WTC11 (cell line): ENCODE data around the gene CDCA8. TPM values are rescaled to one million over a fixed set of nuclear protein-coding genes. Genes with fewer than 3 reads are reported as not detected.

Experiments used
- ATAC-seq: fragments of 200-7000 bp; cut with Tn5 transposase; 2 replicates; pipeline ENCODE4 v1.10.0; 2021; ENCODE audit warnings: mild to moderate bottlenecking, moderate library complexity
- CTCF ChIA-PET: fragments of 300-600 bp; sonication (Branson Sonifier 250); formaldehyde crosslinking; loops from one replicate; lab custom pipeline; 2021; ENCODE audit warnings: antibody characterized with exemption; lab: Charles Lee
- POLR2A ChIA-PET: fragments of 350-600 bp; sonication (Branson Sonifier 250); formaldehyde crosslinking; loops from one replicate; lab custom pipeline; 2021; ENCODE audit warnings: antibody characterized with exemption; lab: Charles Lee
- DNase-seq: peaks from one replicate; pipeline ENCODE4 v3.0.0; 2021; ENCODE audit warnings: low spot score
- H3K27ac Mint-ChIP-seq: 2 replicates; pipeline ENCODE4 v1.8.0; 2021; ENCODE audit warnings: mixed read lengths
- H3K27me3 Mint-ChIP-seq: 2 replicates; pipeline ENCODE4 v1.8.0; 2021; ENCODE audit warnings: low read depth, mild to moderate bottlenecking, moderate library complexity, mixed read lengths
- H3K36me3 Mint-ChIP-seq: 2 replicates; pipeline ENCODE4 v1.8.0; 2021; ENCODE audit warnings: mixed read lengths
- H3K4me1 Mint-ChIP-seq: 2 replicates; pipeline ENCODE4 v1.8.0; 2022; ENCODE audit warnings: mixed read lengths
- H3K4me3 Mint-ChIP-seq: 2 replicates; pipeline ENCODE4 v1.8.0; 2021; ENCODE audit warnings: mild to moderate bottlenecking, moderate library complexity, mixed read lengths
- H3K9me3 Mint-ChIP-seq: 2 replicates; pipeline ENCODE4 v1.8.0; 2021; ENCODE audit warnings: mixed read lengths
- ATF1 ChIP-seq: sonication (generic); formaldehyde crosslinking; IDR thresholded peaks from 2 replicates; pipeline ENCODE4 v1.8.1; 2023; ENCODE audit warnings: mild to moderate bottlenecking, moderate library complexity, missing genetic modification reagents
- ATF2 ChIP-seq: sonication (generic); formaldehyde crosslinking; IDR thresholded peaks from 2 replicates; pipeline ENCODE4 v1.8.1; 2022; ENCODE audit warnings: low read depth, missing genetic modification reagents, borderline replicate concordance
- ELF4 ChIP-seq: sonication (generic); formaldehyde crosslinking; IDR thresholded peaks from 2 replicates; pipeline ENCODE4 v1.8.1; 2022; ENCODE audit warnings: low read depth, mild to moderate bottlenecking, moderate library complexity, missing genetic modification reagents
- ETV6 ChIP-seq: sonication (generic); formaldehyde crosslinking; IDR thresholded peaks from 2 replicates; pipeline ENCODE4 v1.8.1; 2022; ENCODE audit warnings: mild to moderate bottlenecking, missing genetic modification reagents
- FOXJ3 ChIP-seq: sonication (generic); formaldehyde crosslinking; IDR thresholded peaks from 2 replicates; pipeline ENCODE4 v1.9.0; 2021; ENCODE audit warnings: missing genetic modification reagents, mild to moderate bottlenecking, borderline replicate concordance
- FOXK1 ChIP-seq: sonication (generic); formaldehyde crosslinking; IDR thresholded peaks from 2 replicates; pipeline ENCODE4 v1.8.0; 2022; ENCODE audit warnings: mild to moderate bottlenecking, moderate library complexity, missing genetic modification reagents
- FOXP4 ChIP-seq: sonication (generic); formaldehyde crosslinking; IDR thresholded peaks from 2 replicates; pipeline ENCODE4 v1.8.0; 2022; ENCODE audit warnings: mild to moderate bottlenecking, missing genetic modification reagents
- JAZF1 ChIP-seq: fragments of 250-450 bp; sonication (Bioruptor Pico); IDR thresholded peaks from 2 replicates; pipeline ENCODE4 v1.9.0; 2021; ENCODE audit warnings: moderate library complexity, mild to moderate bottlenecking, inconsistent platforms
- MLX ChIP-seq: sonication (generic); formaldehyde crosslinking; IDR thresholded peaks from 2 replicates; pipeline ENCODE4 v1.8.1; 2023; ENCODE audit warnings: mild to moderate bottlenecking, missing genetic modification reagents, moderate library complexity
- MXD4 ChIP-seq: fragments of 250-450 bp; sonication (Bioruptor Pico); IDR thresholded peaks from 2 replicates; pipeline ENCODE4 v1.8.0; 2021; ENCODE audit warnings: mild to moderate bottlenecking, moderate library complexity, borderline replicate concordance
- NFE2L1 ChIP-seq: sonication (generic); formaldehyde crosslinking; IDR thresholded peaks from 2 replicates; pipeline ENCODE4 v1.8.1; 2023; ENCODE audit warnings: missing genetic modification reagents
- OVOL2 ChIP-seq: fragments of 250-450 bp; sonication (Bioruptor Pico); IDR thresholded peaks from 2 replicates; pipeline ENCODE4 v1.9.0; 2021; ENCODE audit warnings: mild to moderate bottlenecking, borderline replicate concordance
- PRRX2 ChIP-seq: fragments of 250-450 bp; sonication (Bioruptor Pico); IDR thresholded peaks from 2 replicates; pipeline ENCODE4 v1.8.0; 2021; ENCODE audit warnings: mild to moderate bottlenecking
- RORB ChIP-seq: fragments of 250-450 bp; sonication (Bioruptor Pico); IDR thresholded peaks from 2 replicates; pipeline ENCODE4 v1.9.0; 2021; ENCODE audit warnings: mild to moderate bottlenecking
- SMAD3 ChIP-seq: sonication (generic); formaldehyde crosslinking; IDR thresholded peaks from 2 replicates; pipeline ENCODE4 v1.8.0; 2022; ENCODE audit warnings: missing genetic modification reagents, mild to moderate bottlenecking, borderline replicate concordance
- ZBTB21 ChIP-seq: sonication (generic); formaldehyde crosslinking; IDR thresholded peaks from 2 replicates; pipeline ENCODE4 v1.8.1; 2023; ENCODE audit warnings: mild to moderate bottlenecking, missing genetic modification reagents, borderline replicate concordance
- ZNF121 ChIP-seq: sonication (generic); formaldehyde crosslinking; IDR thresholded peaks from 2 replicates; pipeline ENCODE4 v1.8.0; 2023; ENCODE audit warnings: missing genetic modification reagents
- ZNF138 ChIP-seq: sonication (generic); formaldehyde crosslinking; conservative IDR thresholded peaks from 2 replicates; pipeline ENCODE4 v1.8.1; 2022; ENCODE audit warnings: mild to moderate bottlenecking, moderate library complexity, missing genetic modification reagents
- ZNF263 ChIP-seq: sonication (generic); formaldehyde crosslinking; IDR thresholded peaks from 2 replicates; pipeline ENCODE4 v1.8.1; 2022; ENCODE audit warnings: low read depth, mild to moderate bottlenecking, moderate library complexity, missing genetic modification reagents
- ZNF281 ChIP-seq: sonication (generic); formaldehyde crosslinking; IDR thresholded peaks from 2 replicates; pipeline ENCODE4 v1.8.0; 2023; ENCODE audit warnings: mild to moderate bottlenecking, missing genetic modification reagents
- ZNF416 ChIP-seq: fragments of 250-450 bp; sonication (Bioruptor Pico); IDR thresholded peaks from 2 replicates; pipeline ENCODE4 v1.9.0; 2021; ENCODE audit warnings: mild to moderate bottlenecking, inconsistent platforms
- ZNF423 ChIP-seq: fragments of 250-450 bp; sonication (Bioruptor Pico); IDR thresholded peaks from 2 replicates; pipeline ENCODE4 v2.1.2; 2022; ENCODE audit warnings: mild to moderate bottlenecking, moderate library complexity
- total RNA-seq: library from RNA; stranded (reverse); gene quantifications from 3 replicates; pipeline ENCODE4 v1.2.3, GENCODE V29; 2021

Gene CDCA8
- total RNA-seq, 1 experiment from 2014 or later = 47.7 TPM

GRCh38 chr1:37697737-37698136, 5.4 kb downstream of the CDCA8 start:
- POLR2A ChIA-PET = no interaction called here
- no peaks in the 10 kb centered on the region for H3K27me3 Mint-ChIP-seq
- no peaks in the 10 kb centered on the region for H3K9me3 Mint-ChIP-seq
- H3K36me3 Mint-ChIP-seq = peaks cover 68% of the 10 kb centered on the region
- no peak overlapping the region for H3K4me3 Mint-ChIP-seq
- TF ChIP-seq ZNF281 (no peak), FOXJ3 (CRISPR knock-in tag) (no peak), ZNF423 (CRISPR knock-in tag) (no peak), ZNF263 (CRISPR knock-in tag) (no peak), ATF2 (CRISPR knock-in tag) (no peak), ZBTB21 (CRISPR knock-in tag) (no peak), RORB (CRISPR knock-in tag) (no peak), NFE2L1 (CRISPR knock-in tag) (no peak), PRRX2 (no peak), ZNF416 (no peak)
- TF ChIP-seq, all 79 proteins: peak for 0
- H3K4me1 Mint-ChIP-seq = no peaks in the 10 kb centered on the region
- no peak for ATAC-seq
- CTCF ChIA-PET = no interaction called here
- no peak for DNase-seq
- H3K27ac Mint-ChIP-seq = no peak overlapping the region

GRCh38 chr1:37699147-37699546, 6.8 kb downstream of the CDCA8 start:
- no peak for TF ChIP-seq FOXP4 (CRISPR knock-in tag)
- TF ChIP-seq ELF4 = no peak
- TF ChIP-seq JAZF1 (CRISPR knock-in tag) = no peak
- TF ChIP-seq ZNF138 (CRISPR knock-in tag) = no peak
- TF ChIP-seq FOXJ3 (CRISPR knock-in tag) = no peak
- no peak for TF ChIP-seq FOXK1 (CRISPR knock-in tag)
- no peak for TF ChIP-seq ATF1 (CRISPR knock-in tag)
- no peak for TF ChIP-seq ATF2 (CRISPR knock-in tag)
- TF ChIP-seq ETV6 (CRISPR knock-in tag) = no peak
- no peak for TF ChIP-seq OVOL2 (CRISPR knock-in tag)
- no peak for TF ChIP-seq ZNF121 (CRISPR knock-in tag)
- TF ChIP-seq ZNF416 = no peak
- TF ChIP-seq MXD4 (CRISPR knock-in tag) = no peak
- TF ChIP-seq SMAD3 (CRISPR knock-in tag) = no peak
- no peak for TF ChIP-seq MLX (CRISPR knock-in tag)
- TF ChIP-seq, all 79 proteins: peak for 0
- H3K4me3 Mint-ChIP-seq = no peak overlapping the region
- H3K4me1 Mint-ChIP-seq = no peaks in the 10 kb centered on the region
- H3K27ac Mint-ChIP-seq = no peak overlapping the region
- ATAC-seq (no peak), DNase-seq (no peak)
- ChIA-PET POLR2A (interaction anchor here (0.6 to 0.7 kb wide), 2 partner anchors 9 to 169 kb away, joined by 3 to 5 read pairs; a partner anchor contains a TSS), CTCF (interaction anchor here (0.8 kb wide), 2 partner anchors 67 to 161 kb away, joined by 3 read pairs; no protein-coding TSS in a partner anchor)
- H3K36me3 Mint-ChIP-seq = peaks cover 78% of the 10 kb centered on the region
- H3K27me3 Mint-ChIP-seq = no peaks in the 10 kb centered on the region
- H3K9me3 Mint-ChIP-seq = no peaks in the 10 kb centered on the region
